ENCODE measurements around the gene MPP3. TPM values are rescaled to one million over a fixed set of nuclear protein-coding genes. Genes with fewer than 3 reads are reported as not detected.

The MPP3 gene
- total and polyA plus RNA-seq, 10 of the 15 experiments (the other 5 are each of a cell fraction or from before 2014, with no cell fraction given), result not detected

DNA sequence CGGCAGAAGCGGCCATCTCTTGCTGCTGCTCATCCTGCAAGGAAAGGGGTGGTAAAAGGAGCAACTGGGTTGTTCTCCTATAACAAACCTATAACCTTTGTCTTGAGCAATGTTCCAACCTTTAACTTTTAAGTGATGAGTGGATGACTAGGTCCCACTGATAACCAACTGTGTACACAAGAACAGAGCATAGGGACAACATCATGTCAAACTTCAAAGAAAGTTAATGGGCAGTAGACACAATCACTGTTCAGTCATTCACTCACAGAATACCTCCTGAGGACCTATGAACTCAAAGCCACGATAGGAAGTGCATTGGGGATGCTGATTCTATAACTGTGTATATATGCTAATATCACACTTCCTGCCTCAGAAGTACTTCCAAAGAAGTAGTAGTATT is 31.1 kb downstream of the MPP3 start:
- intact Hi-C loops (cut with micrococcal nuclease; ENCODE audit: unreplicated experiment) (no loop called here), in situ Hi-C loops (cut with MboI) (no loop called here)
- DNase-seq (ENCODE audit: low read depth, low spot score) (no peak), FAIRE-seq (no peak), ATAC-seq (no peak)
- no peak overlapping the region for H3K27ac ChIP-seq (ENCODE audit: control insufficient read depth, insufficient read depth)
- ChIA-PET RAD21 (ENCODE audit: unreplicated experiment) (no interaction called here), POLR2A (no interaction called here), SMC1A (ENCODE audit: uncharacterized antibody, unreplicated experiment) (interaction anchor here (1.6 kb wide), 1 partner anchor 44 kb away, joined by 3 read pairs; no protein-coding TSS in a partner anchor), CTCF (no interaction called here)
- H3K36me3 ChIP-seq (ENCODE audit: control insufficient read depth in 2 of 2, insufficient read depth in 2 of 2, low read length in 1 of 2), result no peaks in the 10 kb centered on the region
- no peak overlapping the region for H2AFZ ChIP-seq (ENCODE audit: control insufficient read depth, low read depth, low read length)
- H3K4me3 ChIP-seq, result no peak overlapping the region
- H3K9ac ChIP-seq (ENCODE audit: control insufficient read depth, insufficient read depth, low read length), result no peak overlapping the region
- no peaks in the 10 kb centered on the region for H3K79me2 ChIP-seq (ENCODE audit: control insufficient read depth, insufficient read depth, low read length)
- peaks cover 0 to 3% of the 10 kb centered on the region in 2 experiments; a peak in 2 of 4 replicates for H3K27me3 ChIP-seq (replicated peaks in 1 of 2; ENCODE audit: control insufficient read depth in 2 of 2, insufficient read depth in 2 of 2, low read length in 1 of 2)
- WGBS (ENCODE audit: insufficient coverage, insufficient replicate concordance, low lambda C conversion rate, missing lambda C conversion rate), result 30% methylated on average over 3 of the region's 3 CpGs
- no TSS peak for BruUV-seq (replicated peaks)
- no peak overlapping the region for H3K4me2 ChIP-seq (ENCODE audit: control insufficient read depth, insufficient read depth)
- no peaks in the 10 kb centered on the region for H4K20me1 ChIP-seq (ENCODE audit: control insufficient read depth, insufficient read depth)
- TF ChIP-seq HDGF (IDR thresholded peaks at IDR 0.05), result no peak
- H3K9me3 ChIP-seq (replicated peaks; ENCODE audit: control insufficient read depth, insufficient read depth, low read length), result no peaks in the 10 kb centered on the region; the same call in 2 of the 3 replicates
- H3K4me1 ChIP-seq (ENCODE audit: control insufficient read depth, insufficient read depth, low read length), result no peaks in the 10 kb centered on the region

GRCh38 chr17:43800736-43801135 is 32.2 kb downstream of the MPP3 start:
- ChIA-PET POLR2A (no interaction called here), SMC1A (ENCODE audit: uncharacterized antibody, unreplicated experiment) (interaction anchor here (1.6 kb wide), 1 partner anchor 46 kb away, joined by 3 read pairs; no protein-coding TSS in a partner anchor), RAD21 (ENCODE audit: unreplicated experiment) (no interaction called here), CTCF (interaction anchor here (1.1 kb wide), 1 partner anchor 562 kb away, joined by 3 read pairs; no protein-coding TSS in a partner anchor)
- no peak overlapping the region for H3K4me2 ChIP-seq (ENCODE audit: control insufficient read depth, insufficient read depth)
- no peaks in the 10 kb centered on the region for H3K79me2 ChIP-seq (ENCODE audit: control insufficient read depth, insufficient read depth, low read length)
- H3K27ac ChIP-seq (ENCODE audit: control insufficient read depth, insufficient read depth), result no peak overlapping the region
- DNase-seq (ENCODE audit: low read depth, low spot score) (no peak), FAIRE-seq (peak; percentile 7), ATAC-seq (no peak)
- in situ Hi-C loops (cut with MboI), result no loop called here
- 13% methylated on average over 3 of the region's 3 CpGs for WGBS (ENCODE audit: insufficient coverage, insufficient replicate concordance, low lambda C conversion rate, missing lambda C conversion rate)
- H4K20me1 ChIP-seq (ENCODE audit: control insufficient read depth, insufficient read depth), result no peaks in the 10 kb centered on the region
- TF ChIP-seq MYB (IDR thresholded peaks at IDR 0.05; ENCODE audit: borderline replicate concordance, low read depth, low read length) (no peak), POU2F2 (IDR thresholded peaks at IDR 0.05; ENCODE audit: borderline replicate concordance, low read depth, low read length) (no peak), CBX5 (IDR thresholded peaks at IDR 0.05; ENCODE audit: low read depth) (no peak), SMAD5 (IDR thresholded peaks at IDR 0.05; ENCODE audit: low read depth) (no peak)
- TF ChIP-seq, protein P1, sequence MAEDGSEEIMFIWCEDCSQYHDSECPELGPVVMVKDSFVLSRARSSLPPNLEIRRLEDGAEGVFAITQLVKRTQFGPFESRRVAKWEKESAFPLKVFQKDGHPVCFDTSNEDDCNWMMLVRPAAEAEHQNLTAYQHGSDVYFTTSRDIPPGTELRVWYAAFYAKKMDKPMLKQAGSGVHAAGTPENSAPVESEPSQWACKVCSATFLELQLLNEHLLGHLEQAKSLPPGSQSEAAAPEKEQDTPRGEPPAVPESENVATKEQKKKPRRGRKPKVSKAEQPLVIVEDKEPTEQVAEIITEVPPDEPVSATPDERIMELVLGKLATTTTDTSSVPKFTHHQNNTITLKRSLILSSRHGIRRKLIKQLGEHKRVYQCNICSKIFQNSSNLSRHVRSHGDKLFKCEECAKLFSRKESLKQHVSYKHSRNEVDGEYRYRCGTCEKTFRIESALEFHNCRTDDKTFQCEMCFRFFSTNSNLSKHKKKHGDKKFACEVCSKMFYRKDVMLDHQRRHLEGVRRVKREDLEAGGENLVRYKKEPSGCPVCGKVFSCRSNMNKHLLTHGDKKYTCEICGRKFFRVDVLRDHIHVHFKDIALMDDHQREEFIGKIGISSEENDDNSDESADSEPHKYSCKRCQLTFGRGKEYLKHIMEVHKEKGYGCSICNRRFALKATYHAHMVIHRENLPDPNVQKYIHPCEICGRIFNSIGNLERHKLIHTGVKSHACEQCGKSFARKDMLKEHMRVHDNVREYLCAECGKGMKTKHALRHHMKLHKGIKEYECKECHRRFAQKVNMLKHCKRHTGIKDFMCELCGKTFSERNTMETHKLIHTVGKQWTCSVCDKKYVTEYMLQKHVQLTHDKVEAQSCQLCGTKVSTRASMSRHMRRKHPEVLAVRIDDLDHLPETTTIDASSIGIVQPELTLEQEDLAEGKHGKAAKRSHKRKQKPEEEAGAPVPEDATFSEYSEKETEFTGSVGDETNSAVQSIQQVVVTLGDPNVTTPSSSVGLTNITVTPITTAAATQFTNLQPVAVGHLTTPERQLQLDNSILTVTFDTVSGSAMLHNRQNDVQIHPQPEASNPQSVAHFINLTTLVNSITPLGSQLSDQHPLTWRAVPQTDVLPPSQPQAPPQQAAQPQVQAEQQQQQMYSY (CRISPR knock-in tag; IDR thresholded peaks at IDR 0.05), result no peak
- no peak overlapping the region for H2AFZ ChIP-seq (ENCODE audit: control insufficient read depth, low read depth, low read length)
- intact Hi-C loops (cut with micrococcal nuclease; ENCODE audit: unreplicated experiment), result no loop called here
- H3K9ac ChIP-seq (ENCODE audit: control insufficient read depth, insufficient read depth, low read length), result no peak overlapping the region
- peaks cover 0 to 3% of the 10 kb centered on the region in 2 experiments; a peak in 2 of 4 replicates for H3K27me3 ChIP-seq (replicated peaks in 1 of 2; ENCODE audit: control insufficient read depth in 2 of 2, insufficient read depth in 2 of 2, low read length in 1 of 2)
- no peaks in the 10 kb centered on the region; the same call in 2 of the 3 replicates for H3K9me3 ChIP-seq (replicated peaks; ENCODE audit: control insufficient read depth, insufficient read depth, low read length)
- H3K36me3 ChIP-seq (ENCODE audit: control insufficient read depth in 2 of 2, insufficient read depth in 2 of 2, low read length in 1 of 2), result no peaks in the 10 kb centered on the region
- BruUV-seq (replicated peaks), result no TSS peak
- no peak overlapping the region for H3K4me3 ChIP-seq
- no peaks in the 10 kb centered on the region for H3K4me1 ChIP-seq (ENCODE audit: control insufficient read depth, insufficient read depth, low read length)

All from GM12878 (cell line).